Medulla oblongata (tissue), 1 donor: ENCODE data around the gene GLS2.
"Not testable (repeated sequence)": the region's sequence is repeated elsewhere in the genome, so short reads cannot be mapped to it uniquely, and the experiment has no call there.

Experiments
- DNase-seq: peaks from one replicate; pipeline ENCODE4 v3.0.0-alpha.2; 2015; ENCODE audit errors: extremely low spot score

GLS2 gene

DNA sequence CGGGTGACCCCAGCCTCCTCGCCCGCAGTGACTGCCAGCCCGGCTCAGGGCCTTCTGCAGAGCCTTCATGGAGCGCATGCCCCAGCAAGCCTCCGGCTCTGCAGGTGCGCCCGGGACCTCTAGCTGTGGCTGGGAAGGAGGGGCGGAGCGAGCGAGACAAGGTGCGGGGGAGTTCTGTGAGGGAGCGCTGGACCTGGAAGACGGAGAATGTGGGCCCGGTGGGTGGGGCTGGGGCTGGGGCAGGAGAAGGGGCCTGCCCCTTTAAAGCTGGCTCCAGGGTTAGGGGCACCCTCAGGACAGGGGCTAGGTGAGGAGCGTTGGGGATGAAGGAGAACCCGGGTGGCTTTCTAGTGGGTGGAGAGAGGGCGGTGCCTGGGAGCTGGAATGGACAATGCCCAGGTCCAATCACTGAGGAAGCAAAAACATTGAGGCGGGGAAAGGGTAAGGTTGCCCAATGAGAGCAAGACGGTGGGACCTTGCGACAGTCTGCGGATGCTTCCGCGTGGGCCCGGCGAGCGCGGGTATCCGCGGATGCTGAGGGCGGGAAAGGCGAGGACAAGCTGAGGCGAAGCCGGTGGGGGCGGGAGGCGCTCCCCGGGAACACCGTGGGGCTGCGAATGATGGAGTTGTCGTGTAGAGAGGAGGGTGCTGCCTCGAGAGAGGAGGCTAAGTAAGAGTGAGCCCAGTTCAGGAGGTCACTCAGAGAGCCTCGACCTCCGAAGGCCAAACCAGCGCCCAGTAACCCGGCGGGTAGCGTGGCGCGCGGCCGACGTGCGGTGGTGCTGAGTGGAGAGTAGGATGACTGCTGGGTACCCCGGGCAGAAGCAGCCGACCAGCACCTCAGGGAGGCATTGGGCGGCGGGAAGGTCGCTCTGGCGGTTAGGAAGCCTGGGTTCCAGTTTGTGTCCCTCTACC, at the start of gene GLS2:
Gene GLS2 (minus strand): TSS at position 121 of the 915 bp plus-strand sequence. CDS start 43 bp downstream, at position 78.
- peak; percentile 89 for DNase-seq

DNA sequence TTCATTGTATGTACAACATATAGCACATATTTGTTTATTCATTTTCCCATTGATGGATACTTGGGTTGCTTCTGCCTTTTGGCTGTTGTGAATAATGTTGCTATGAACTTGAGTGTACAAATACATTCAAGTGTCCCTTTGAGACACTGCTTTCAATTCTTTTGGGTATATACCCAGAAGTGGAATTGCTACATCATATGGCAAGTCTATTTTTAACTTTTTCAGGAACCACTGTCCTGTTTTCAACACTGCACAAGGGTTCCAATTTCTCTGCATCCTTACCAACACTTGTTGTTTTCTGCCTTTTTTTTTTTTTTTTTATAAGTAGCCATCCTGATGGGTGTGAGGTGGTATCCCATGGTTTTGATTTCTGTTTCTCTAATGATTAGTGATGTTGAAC, 49.6 kb upstream of the GLS2 start:
- DNase-seq, result no peak

DNA sequence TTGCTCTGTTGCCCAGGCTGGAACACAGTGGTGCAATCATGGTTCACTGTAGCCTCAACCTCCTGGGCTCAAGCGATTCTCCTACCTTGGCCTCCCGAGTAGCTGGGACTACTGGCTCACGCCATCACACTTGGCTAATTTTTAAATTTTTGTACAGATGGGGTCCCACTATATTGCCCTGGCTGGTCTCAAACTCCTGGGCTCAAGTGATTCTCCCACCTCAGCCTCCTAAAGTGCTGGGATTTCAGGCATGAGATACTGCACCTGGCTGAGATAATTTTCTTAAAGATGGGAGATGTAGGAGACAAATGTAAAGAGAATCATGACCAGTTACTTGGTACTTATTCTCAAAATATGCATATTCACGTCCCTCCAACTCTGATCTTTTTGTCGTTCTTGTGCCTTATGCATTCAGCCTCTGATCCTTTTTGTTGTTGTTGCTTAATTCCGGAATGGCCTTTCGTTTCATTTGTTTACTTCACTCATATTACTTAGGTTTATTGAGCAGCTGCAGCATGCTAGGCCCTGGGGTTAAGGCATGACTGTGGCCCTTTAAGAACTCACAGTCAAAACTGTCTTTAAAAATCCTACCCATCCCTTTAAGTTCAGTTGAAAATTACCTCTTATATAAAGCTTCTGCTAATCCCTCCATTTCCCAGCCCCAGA, 42.6 kb upstream of the GLS2 start:
- no peak for DNase-seq

DNA sequence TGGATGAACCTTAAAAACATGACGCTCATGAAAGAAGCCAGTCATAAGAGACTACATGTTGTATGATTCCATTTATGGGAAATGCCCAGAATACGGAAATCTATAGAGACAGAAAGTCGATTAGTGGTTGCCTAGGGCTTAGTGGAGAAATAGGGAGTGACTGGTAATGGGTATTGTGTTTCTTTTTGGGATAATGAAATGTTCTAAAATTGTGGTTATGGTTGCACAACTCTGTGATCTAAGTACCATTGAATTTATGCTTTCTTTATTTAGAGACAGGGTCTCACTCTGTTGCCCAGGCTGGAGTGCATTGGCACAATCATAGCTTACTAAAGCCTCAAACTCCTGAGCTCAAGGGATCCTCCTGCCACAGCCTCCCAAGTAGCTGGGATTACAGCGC, 41.7 kb upstream of the GLS2 start:
- no peak for DNase-seq

DNA sequence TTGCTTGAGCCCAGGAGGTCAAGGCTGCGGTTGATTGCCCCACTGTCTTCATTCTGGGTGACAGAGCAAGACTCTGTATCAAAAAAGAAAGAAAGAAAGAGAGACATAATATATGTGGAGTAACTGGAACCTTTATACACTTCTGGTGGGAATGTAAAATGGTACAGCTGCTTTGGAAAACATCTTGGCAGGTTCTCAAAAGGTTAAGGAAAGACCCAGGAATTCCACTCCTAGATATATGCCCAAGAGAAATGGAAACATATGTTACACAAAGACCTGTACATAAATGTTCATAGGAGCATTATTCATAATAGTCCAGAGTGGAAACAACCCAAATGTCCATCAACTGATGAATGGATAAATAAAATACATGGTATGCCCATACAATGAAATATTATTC, 40.9 kb upstream of the GLS2 start:
- no peak for DNase-seq

DNA sequence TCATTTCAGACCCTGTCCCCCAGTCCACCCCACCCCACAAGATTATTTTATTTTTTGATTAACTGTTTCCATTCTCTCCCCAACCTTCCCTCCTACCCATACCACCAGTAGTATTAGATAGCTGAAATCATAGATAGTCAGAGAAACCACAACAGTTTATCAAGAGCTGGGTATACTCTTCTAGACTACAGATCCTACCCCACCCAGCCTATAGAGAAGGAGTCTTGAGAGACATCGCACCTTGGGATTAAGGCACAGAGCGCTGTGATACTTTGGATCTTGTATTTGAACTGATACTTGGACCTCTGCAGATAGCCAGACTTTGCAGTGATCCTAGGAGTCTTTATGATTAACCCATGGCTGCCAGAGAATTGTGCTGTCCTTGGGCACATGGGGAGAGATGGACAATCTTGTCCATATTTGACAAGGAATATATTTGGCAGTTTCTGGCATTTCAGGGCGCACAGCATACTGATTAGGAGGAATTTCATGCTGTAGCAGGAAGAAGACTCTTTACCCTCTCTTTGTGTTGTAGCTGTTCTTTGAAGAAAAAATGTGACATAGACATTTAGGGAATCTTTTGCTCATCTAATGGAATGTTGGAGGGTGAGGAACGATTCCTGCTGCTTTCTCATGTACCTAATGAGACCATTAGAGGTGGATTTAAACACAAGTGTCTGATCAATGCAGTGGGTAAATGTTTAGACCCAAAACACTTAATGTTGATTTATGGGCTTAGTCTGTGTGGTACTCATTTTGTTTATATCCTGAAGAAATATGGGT, 34.6 kb upstream of the GLS2 start:
- DNase-seq, result peak; percentile 12

DNA sequence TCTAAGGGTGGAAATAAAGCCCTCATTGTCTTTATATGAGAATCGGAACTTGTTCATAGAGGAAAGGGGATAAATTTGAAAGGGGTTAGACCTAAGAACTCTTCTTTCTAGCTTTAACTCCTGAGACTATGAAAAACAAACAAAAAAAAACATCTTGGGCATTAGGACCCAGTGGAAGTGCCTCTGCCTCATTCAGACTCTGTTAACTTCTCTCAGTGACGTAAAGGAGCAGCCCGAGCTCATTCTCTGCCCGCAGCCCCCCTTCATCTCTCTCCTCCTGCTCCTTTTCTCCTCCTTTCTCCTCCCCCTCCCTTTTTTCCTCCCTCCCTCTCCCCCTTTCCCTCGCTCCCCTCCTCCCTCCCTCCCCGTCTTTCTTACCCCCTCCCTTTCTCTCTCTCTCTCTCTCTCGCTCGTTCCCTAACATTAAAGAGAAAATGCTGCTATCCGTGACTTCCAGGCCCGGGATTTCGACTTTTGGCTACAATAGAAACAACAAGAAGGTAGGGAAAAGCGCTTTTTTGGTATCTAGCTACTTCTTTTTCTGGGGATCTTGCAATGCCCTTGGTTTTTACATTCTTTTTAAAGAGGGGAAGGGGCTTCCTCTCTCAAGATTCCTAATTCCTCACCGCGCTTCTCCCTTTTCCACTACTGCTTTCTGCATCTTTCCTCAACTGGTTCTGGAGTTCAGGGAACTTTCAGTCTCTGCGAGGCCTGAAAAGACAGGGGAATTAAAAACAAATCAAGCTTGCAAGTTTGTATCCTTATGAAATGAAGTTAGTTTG, 33.8 kb upstream of the GLS2 start, which contains the start of gene RBMS2:
Gene RBMS2 (plus strand): TSS at position 231 of the 782 bp plus-strand sequence. CDS start 204 bp downstream, at position 435.
- peak; percentile 91 for DNase-seq

DNA sequence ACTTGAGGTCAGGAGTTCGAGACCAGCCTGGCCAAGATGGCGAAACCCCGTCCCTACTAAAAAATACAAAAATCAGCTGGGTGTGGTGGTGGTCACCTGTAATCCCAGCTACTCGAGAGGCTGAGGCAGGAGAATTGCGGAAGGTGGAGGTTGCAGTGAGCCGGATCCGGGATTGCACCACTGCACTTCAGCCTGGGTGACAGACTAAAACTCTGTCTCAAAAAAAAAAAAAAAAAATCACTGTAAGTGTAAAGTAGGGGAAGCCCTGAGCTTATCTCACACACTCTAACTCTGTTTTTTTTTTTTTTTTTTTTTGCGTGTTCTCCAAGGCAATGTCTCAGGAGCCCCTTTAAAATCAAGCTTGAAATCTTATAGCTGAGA, 33.2 kb upstream of the GLS2 start:
- no peak for DNase-seq

DNA sequence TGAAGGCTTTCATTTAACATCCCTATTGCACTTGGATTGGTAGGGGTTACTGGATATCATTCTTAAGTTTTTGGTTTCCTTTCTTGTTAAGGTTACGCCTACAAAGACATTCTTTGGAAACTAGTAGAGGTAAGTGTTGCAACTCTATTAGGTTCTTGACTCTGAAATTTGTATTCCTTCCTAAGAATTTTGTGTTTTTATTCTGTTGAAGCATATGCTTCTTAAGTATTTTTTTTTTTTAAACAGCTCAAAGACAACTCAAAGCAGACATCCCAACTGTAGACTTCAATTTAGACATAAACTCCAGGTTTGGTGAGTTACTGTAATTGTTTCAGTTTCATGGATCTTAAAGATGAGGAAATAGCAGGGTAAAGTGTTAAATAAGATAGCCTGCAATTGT, 32.5 kb upstream of the GLS2 start:
- DNase-seq, result no peak

DNA sequence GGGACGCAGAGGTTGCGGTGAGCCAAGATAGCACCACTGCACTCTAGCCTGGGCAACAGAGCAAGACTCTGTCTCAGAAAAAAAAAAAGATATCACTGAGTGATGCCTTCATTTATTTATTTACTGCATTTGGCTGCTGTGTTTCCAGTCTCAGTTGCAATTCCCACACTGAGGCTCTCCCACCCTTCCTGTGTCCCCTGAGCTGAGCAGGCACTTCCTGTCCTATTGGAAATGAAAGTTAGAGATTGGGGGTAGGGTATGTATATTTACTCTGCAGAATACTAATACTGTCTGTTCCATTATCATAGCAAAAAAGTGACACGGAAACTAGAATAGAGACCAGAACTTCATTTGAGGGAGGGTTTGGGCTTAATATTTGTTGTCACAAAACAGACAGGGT, 32.1 kb upstream of the GLS2 start:
- DNase-seq, result no peak

DNA sequence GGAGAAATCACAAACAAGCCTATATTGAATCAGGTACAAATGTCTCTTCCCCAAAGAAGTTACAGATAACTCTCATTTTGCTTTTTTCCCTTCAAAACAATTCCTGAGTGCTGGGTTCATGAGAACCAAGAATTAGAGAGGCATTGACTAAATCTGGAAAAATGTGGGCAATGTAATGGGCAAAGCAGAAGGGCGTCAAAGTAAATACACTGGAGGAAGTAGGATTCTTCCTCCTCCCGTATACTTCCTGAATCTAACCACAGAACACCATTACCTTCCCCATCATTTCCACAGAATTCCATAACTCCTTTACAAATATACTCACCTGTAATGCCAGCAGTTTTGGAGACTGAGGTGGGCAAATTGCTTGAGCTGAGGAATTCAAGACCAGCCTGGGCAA, 30.6 kb upstream of the GLS2 start:
- no peak for DNase-seq

DNA sequence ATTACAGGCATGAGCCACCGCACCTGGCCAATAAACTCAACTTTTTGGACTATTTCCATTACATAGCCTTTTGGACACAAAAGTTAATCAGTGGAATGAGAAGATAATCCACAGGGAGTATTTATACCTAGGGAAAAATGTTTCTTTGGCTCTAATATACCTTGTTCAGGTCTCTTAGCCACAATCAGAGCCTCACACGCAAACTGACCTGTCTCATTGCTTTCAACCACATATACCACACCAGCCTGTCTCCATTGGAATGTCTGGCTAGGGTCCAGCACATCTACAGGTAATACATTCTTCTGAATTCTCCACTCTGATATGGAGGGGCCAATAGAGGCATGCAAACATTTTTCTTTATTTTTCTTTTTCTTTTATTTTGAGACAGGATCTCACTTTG, 29.9 kb upstream of the GLS2 start:
- no peak for DNase-seq

DNA sequence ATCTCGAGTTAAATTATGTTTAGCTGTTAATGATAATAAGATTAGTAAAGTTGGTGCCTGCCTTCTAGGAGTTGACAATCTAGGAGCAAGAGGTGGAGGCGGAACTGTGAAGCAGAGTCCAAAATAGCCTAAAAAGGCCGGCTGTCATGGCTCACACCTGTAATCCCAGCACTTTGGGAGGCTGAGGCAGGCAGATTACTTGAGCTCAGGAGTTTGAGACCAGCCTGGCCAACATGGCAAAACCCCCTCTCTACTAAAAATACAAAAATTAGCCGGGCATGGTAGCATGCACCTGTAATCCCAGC, 26.0 kb upstream of the GLS2 start:
- not testable (repeated sequence) for DNase-seq

DNA sequence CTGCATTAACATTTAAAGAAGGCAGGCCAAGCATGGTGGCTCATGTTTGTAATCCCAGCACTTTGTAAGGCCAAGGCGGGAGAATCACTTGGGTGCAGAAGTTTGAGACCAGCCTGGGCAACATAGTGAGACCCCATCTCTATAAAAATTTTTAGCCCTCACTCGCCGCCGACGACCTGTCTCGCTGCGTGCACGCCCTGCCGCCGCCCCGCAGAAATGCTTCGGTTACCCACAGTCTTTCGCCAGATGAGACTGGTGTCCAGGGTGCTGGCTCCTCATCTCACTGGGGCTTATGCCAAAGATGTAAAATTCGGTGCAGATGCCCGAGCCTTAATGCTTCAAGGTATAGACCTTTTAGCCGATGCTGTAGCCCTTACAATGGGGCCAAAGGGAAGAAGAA, 22.8 kb upstream of the GLS2 start:
- DNase-seq, result no peak

DNA sequence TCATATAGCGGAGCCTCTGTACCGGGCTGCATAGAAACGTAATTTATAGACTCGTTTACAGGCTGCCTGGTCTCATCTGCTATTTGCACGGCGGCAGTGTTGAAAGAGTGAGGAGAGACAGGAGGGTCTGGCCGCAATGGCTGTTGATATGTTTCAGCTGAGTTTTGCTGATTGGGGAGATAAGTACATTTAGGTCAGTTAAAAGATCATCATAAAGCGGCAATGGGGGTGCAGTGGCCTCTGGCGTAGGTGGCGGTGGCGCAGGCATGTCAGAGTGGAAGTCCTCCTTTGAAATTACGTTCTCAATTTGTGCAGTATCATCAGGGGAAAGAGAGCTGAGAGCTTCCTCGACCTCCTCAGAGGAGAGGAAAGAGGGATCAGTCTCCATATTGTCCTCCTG, 11.9 kb upstream of the GLS2 start:
- DNase-seq, result not testable (repeated sequence)

DNA sequence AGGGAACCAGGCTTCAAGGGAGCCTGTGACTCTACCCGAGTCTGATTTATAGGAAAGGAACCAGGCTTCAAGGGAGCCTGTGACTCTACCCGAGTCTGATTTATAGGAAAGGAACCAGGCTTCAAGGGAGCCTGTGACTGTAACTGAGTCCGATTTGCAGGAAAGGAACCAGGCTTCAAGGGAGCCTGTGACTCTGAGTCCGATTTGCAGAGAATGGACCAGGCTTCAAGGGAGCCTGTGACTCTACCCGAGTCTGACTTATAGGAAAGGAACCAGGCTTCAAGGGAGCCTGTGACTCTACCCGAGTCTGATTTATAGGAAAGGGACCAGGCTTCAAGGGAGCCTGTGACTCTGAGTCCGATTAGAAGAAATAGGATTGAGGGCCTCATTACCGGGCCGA, 11.5 kb upstream of the GLS2 start:
- not testable (repeated sequence) for DNase-seq

DNA sequence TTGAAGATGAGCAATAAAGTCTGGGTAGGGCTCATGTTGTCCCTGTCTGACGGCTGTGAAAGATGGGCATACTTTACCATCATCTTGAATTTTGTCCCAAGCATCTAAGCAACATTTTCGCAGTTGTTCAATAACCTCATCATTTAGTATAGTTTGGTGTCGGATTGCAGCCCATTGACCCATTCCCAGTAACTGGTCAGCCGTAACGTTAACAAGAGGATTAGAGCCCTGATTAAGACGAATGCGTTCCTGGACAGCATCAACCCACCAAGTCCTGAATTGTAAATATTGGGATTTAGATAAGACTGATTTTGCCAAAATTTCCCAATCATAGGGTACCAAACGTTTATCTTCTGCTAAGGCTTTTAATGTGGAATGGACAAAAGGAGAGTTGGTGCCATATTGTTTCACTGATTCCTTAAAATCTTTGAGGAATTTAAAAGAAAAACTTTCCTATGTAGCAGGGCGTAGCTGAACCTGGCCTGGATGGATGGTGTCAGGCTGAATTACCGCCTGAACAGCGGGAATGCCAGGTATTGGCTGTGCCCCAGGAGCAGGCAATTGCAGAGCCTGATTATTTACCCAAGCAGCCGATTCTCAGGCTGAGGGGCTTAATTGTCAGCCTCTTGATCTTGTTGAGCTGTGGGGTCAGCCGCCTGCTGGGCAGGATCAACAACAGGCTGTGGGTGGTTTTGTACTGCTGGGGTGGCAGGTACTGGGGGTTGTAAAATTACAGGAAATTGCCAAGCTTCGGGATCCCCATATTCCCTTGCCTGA, 10.4 kb upstream of the GLS2 start:
- not testable (repeated sequence) for DNase-seq

DNA sequence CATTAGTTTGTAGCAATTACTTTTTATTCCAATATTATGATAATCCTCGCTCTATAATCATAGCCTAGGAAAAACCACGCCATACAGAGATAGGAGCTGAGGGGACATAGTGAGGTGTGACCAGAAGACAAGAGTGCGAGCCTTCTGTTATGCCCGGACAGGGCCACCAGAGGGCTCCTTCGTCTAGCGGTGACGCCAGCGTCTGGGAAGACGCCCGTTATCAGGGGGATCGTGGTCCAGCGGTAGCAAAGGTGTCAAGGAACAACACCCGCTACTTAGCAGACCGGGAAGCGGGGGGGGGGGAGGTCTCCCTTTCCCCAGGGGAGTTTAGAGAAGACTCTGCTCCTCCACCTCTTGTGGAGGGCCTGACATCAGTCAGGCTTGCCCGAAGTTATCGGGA, 8.7 kb upstream of the GLS2 start:
- peak; percentile 31 for DNase-seq

DNA sequence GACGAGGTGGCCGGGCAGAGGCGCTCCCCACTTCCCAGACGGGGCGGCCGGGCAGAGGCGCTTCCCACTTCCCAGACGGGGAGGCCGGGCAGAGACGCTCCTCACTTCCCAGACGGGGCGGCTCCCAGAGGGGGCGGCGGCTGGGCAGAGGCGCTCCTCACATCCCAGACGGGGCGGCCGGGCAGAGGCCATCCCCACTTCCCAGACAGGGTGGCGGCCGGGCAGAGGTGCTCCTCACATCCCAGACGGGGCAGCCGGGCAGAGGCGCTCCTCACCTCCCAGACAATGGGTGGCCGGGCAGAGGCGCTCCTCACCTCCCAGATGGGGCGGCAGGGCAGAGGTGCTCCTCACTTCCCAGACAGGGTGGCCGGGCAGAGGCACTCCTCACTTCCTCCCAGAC, 6.5 kb upstream of the GLS2 start:
- not testable (repeated sequence) for DNase-seq

DNA sequence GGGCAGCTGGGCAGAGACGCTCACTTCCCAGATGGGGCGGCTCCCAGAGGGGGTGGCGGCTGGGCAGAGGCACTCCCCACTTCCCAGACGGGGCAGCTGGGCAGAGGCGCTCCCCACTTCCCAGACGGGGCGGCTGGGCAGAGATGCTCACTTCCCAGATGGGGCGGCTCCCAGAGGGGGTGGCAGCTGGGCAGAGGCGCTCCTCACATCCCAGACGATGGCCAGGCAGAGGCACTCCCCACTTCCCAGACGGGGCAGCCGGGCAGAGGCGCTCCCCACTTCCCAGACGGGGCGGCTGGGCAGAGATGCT, 6.1 kb upstream of the GLS2 start:
- not testable (repeated sequence) for DNase-seq
